Stimulated activated CD8-positive, alpha-beta memory T cell treated with anti-CD3 and anti-CD28 coated beads, Interleukin-15, amount 100 ng/mL, for 48 hours (primary cell): ENCODE data around the gene DPM3.
A peak's percentile ranks its signal among the peaks of the same experiment; 100 is the strongest.
"Not testable (repeated sequence)": the region's sequence is repeated elsewhere in the genome, so short reads cannot be mapped to it uniquely, and the experiment has no call there.

Experiments used
- DNase-seq, 2 donors: peaks; one replicate each; pipeline ENCODE4 v3.0.0-alpha.2; 2020; ENCODE audit warnings: low read depth in 2 of 2

DPM3 gene

DNA sequence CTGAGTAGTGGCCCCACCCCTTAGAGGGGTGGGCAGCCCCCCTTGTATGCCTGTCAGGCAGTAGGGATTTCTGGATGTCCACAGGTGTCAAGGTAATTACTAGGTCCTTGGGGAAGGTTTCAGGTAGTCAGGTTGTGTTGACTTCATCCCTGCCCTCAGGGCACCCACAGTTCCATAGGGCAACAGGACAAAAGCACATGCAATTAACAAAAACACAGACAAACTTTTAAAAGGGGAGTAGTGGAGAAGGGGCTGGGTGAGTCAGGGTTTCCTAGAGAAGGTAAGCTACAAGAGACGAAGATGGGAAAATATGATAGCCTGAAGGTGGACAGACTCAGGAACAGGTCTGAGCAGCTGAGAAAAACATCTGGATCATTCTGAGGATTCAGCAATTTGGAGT, 18.7 kb upstream of the DPM3 start:
- no peak for DNase-seq

DNA sequence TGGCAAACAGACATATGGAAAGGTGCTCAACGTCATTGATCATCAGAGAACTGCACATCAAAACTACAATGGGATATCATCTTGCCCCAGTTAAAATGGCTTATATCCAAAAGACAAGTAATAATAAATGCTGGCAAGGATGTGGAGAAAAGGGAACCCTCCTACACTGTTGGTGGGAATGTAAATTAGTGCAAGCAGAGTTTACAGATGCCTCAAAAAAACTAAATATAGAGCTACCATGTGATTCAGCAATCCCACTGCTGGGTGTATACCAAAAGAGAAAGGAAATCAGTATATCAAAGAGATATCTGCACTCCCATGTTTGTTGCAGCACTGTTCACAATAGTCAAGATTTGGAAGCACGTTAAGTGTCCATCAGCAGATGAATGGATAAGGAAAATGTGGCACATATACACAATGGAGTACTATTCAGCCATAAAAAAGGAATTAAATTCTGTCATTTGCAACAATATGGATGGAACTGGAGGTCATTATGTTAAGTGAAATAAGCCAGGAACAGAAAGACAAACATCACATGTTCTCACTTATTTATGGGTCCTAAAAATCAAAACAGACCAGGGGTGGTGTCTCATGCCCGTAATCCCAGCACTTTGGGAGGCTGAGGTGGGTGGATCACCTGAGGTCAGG, 15.8 kb upstream of the DPM3 start:
- not testable (repeated sequence) for DNase-seq

DNA sequence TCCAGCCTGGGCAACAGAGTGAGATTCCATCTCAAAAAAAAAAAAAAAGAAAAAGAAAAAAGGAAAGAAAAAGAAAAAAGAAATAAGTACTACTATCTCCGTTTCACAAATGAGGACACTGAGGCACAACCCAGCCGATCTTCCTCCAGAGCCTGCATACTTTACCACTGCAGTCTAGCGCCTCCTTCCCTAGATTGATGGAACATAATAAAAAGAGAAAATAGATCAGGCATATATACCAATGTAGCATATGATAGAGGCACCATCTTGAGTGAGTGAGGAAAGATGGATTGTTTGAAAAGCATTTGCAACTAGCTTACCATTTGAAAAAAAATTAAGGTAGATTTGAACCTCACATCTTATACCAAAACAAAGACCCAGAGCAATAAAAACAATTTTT, 5.2 kb upstream of the DPM3 start:
- DNase-seq = no peak

DNA sequence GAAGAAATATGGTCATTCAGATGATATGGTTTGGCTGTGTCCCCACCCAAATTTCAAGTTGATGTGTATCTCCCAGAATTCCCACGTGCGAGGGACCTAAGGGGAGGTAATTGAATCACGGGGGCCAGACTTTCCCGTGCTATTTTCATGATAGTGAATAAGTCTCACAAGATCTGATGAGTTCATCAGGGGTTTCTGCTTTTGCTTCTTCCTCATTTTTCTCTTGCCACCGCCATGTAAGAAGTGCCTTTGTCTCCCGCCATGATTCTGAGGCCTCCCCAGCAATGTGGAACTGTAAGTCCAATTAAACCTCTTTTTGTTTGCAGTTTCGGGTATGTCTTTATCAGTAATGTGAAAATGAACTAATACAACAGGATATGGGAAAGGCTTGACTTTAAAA, 1.4 kb upstream of the DPM3 start:
- no peak for DNase-seq

DNA sequence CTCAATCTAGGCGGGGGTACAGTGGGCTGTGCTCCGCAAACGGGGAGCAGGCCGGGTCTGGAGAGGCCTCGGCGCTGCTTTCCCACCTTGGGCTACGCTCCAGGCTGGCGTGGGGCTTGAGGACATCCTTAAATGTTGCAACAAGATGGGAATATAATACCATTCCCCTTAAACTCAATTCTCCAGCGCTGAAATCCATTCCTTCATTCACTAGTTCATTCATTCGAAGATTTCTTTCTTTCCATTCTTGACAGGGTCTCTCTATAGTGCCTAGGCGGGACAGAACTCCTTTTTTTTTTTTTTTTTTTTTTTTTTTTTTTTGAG, 261 bp upstream of the DPM3 start:
- no peak for DNase-seq

DNA sequence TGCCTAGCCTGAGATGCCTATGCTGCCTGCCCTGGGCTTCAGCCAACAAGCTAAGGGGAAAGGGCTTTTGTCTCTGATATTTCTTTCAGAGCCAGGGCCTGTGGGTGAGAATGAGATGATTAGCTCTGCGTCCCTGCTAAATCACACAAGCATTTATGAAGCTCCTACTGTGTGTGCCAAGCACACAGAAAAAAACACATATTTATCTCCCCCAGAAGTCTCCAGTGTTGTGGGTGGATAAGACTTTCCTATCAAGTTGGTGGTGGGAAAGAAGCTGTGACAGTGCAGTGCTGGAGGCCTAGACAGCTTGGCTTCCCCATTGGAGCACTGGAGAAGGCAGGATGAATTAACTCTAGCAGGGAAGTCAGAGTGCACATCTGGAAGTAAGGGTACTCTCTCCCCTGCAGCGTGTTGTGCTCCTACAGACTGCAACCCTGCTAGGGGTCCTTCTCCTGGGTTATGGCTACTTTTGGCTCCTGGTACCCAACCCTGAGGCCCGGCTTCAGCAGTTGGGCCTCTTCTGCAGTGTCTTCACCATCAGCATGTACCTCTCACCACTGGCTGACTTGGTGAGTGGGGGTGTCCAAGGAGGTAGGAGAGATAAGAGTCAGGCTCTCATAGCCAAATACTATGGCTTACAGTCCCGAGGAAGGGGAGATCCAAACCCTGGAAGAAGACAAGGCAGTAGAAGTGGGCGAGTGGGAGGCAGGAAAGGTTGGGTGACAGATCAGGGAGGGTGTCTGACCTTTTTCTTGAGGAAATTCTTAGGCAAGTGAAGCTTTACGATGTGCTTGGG, 3.0 kb downstream of the DPM3 start:
- no peak for DNase-seq

DNA sequence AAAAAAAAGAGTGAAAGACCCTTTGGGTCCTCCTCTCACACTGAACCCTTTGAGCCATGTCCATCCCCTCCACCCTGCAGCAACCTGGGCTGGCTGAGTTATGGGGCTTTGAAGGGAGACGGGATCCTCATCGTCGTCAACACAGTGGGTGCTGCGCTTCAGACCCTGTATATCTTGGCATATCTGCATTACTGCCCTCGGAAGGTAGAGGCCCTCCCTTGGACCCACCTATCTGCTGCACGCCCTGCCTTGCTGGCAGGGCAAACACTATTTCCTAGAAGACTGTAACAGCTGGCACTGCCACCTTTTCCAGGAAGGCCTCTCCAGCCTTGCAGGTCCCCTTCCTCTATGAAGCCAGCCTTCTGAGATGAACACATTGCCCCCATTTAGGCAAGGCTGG, 3.6 kb downstream of the DPM3 start:
- DNase-seq = no peak

DNA sequence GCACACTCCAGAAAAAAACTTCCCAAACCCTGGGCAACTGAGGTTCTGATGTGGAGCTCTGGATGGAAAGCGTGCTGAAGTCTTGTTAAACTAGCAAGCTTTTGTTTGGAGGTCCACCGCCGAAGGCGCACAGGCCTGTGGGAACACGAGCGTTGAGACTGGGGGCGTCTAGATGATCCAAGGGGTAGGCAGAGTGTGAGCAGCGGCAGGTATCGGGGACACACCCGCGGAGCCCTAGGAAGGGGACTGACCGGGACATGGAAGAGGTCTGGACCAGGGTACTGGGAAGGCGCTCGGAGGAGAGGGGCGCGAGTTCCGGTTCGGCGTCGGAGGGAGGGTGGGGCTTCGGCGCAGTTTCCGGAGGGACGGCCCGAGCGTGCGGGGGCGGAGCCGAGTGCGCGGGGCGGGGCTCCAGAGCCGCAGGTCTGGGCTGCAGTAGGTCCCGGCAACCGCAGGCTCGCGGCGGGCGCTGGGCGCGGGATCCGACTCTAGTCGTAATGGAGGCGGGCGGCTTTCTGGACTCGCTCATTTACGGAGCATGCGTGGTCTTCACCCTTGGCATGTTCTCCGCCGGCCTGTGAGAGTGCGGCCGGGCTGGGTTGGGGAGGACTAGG, 4.8 kb downstream of the DPM3 start, which contains the start of gene SLC50A1:
SLC50A1 (plus strand) TSS at position 438 of the 614 bp plus-strand sequence; CDS start at position 498, 60 bp downstream.
- peak; percentile 90 to 91 for DNase-seq

DNA sequence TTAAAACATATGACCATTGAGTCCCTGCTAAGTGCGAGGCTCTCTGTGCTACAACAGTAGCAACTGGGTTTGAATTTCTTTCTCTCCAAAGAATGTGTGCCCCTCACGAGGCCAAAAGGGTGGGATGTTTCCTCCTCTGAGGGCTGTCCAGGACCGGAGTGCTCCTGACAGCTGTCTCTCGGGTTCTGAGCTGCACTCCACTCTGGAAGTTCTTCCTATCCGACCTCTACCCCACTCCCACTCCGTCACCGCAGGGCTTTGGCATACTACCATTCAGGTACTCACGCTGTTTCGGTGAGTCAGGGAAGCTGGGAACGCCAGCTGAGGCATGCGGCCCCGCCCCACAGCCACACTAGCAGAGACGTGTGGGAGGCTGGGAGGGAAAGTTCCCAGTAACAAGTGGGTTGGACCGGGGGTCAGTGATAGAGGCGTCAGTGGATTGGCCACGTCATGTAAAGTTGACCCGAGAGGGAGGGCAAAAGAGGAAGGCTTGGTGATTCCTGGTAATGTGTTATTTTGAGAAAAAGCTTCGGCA, 5.4 kb downstream of the DPM3 start:
- DNase-seq = peak; percentile 55 to 71

DNA sequence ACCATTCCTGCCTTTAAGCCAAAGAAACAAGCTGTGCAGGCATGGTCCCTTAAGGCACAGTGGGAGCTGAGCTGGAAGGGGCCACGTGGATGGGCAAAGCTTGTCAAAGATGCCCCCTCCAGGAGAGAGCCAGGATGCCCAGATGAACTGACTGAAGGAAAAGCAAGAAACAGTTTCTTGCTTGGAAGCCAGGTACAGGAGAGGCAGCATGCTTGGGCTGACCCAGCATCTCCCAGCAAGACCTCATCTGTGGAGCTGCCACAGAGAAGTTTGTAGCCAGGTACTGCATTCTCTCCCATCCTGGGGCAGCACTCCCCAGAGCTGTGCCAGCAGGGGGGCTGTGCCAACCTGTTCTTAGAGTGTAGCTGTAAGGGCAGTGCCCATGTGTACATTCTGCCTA, 6.0 kb downstream of the DPM3 start:
- DNase-seq = no peak

DNA sequence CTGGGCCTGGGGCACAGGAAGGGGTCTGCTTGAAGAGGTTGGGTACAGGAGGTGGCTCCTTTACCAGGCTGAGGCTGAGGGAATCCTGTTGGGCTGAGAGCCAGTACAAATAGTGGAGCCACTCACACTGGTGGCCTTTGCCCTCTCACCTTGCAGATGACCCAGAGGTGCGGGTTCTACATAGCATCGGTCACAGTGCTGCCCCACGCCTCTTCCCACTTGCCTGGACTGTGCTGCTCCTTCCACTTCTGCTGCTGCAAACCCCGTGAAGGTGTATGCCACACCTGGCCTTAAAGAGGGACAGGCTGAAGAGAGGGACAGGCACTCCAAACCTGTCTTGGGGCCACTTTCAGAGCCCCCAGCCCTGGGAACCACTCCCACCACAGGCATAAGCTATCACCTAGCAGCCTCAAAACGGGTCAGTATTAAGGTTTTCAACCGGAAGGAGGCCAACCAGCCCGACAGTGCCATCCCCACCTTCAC, 6.5 kb downstream of the DPM3 start:
- no peak for DNase-seq

DNA sequence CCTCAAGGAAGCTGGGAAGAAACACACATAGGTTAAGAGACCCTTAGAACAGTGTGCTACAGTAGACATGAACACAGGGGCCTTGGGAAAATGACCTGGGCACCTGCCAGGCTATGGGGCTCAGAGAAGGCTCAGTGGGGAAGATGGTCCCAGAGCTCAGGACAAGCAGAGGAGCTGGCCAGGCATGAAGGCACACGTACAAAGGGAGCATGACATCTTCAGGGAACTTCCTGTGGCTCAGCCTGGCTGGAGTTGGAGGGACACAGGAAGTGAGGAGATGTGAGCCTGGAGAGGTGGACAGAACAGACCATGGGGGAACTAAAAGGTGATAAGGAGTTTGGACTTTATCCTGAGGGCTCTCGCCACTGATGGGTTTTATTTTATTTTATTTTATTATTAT, 8.5 kb downstream of the DPM3 start:
- DNase-seq = no peak

DNA sequence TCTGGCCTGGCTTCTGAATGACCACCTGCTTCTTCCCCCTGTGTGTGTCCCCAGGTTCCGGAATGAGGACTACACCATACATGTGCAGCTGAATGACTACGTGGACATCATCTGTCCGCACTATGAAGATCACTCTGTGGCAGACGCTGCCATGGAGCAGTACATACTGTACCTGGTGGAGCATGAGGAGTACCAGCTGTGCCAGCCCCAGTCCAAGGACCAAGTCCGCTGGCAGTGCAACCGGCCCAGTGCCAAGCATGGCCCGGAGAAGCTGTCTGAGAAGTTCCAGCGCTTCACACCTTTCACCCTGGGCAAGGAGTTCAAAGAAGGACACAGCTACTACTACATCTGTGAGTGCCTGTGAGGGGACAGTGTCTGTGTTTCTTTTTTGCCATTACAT, 9.0 kb downstream of the DPM3 start:
- no peak for DNase-seq

DNA sequence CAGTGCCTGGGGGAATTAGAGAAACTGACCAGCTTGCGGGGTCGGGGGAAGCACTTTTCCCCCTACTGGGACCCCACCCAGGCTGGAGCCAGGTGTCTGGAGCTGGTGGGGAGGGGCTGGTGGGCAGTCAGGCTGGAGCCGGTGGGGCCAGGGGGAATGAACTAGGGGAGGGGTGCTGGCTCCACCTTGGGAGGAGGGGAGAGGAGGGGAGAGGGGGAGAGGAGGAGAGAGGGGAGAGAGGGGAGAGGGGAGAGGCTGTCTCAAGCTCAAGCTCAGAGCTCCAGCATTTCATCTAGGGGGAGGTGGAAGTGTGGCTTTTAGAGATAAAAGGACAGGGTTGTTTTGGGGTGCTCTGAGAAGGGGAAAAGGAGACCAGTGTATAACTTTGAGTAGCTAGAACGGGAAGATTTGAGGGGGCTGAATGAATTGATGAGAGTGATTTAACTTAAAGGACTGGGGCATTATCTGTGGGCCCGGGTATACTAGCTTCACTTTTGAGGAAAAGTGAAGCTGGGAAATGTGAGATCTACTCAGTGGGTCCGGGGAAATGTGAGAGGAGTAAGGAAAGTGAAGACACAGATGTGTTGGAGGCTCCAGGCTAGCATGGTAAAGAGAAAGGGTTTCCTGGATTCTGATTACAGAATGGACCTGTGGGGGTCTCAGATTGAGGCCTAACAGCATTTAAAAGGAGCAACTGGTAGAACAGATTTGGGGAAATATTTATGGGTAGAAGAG, 9.9 kb downstream of the DPM3 start:
- DNase-seq = no peak

DNA sequence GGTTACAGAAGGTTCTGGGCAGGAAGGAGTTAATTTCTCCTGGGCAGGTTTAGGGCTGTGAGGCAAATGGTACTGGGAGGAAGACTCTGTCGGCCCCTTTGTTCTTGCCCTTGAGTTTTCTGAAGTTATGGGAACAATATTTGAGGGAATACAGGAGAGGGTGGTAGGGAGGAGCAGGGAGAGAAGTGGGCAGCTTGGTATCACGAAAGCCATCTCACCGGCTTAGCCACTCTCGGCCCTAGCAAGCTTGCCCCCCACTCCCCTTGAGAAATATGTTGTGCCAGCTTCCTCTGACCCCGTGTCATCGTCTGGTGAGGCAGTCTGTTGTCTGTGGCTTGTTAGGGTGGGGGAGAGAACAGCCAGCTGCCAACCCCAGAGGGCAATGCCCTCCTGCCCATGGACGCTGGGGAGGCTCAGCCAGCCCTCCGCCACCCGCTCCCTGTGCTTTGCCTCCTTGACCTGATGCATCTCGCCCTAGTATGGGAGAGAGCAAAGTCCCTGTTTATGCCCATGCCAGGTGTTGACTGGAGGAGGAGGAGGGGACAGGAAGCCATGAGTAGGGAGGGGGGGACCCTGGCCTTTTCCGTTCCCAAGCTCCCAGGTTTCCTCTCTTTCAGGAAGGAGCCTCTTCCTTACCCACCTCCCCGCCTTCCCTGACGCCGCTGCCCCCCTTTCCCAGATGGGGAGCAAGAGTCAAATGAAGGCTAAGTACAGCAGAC, 11.4 kb downstream of the DPM3 start:
- no peak for DNase-seq

DNA sequence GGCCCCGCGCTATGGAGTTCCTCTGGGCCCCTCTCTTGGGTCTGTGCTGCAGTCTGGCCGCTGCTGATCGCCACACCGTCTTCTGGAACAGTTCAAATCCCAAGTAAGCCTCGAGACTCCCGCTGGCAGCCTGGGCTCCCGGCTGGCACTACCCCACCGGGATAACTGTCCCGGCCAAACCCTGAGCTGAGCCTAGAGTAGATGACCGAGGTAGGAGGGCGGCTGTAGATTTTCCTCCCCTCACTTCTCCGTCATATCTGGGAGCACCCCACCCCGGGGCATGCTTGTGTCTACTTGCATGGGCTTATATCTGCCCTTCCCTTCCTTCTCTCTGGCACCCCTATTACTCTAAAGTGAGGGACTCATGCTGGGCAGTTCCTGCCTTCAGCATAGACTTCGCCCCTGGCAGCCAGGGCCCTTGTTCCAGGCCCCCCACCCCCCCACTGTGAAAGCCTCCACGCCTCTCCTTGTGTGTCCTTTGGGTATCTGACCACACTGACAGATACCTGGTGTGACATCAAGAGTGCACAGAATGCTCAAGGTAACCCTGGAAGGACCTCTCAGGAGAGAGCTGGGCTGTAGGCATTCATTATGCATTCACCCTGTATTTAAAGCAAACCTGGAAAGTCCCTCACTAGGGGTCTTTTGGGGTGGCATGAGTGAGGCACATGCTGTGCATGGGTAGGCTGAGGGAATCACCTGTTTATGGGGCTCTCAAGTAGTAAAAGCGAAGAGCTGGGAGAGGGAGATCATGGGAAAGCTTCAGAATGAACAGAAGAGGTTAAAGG, 12.2 kb downstream of the DPM3 start:
- DNase-seq = no peak

DNA sequence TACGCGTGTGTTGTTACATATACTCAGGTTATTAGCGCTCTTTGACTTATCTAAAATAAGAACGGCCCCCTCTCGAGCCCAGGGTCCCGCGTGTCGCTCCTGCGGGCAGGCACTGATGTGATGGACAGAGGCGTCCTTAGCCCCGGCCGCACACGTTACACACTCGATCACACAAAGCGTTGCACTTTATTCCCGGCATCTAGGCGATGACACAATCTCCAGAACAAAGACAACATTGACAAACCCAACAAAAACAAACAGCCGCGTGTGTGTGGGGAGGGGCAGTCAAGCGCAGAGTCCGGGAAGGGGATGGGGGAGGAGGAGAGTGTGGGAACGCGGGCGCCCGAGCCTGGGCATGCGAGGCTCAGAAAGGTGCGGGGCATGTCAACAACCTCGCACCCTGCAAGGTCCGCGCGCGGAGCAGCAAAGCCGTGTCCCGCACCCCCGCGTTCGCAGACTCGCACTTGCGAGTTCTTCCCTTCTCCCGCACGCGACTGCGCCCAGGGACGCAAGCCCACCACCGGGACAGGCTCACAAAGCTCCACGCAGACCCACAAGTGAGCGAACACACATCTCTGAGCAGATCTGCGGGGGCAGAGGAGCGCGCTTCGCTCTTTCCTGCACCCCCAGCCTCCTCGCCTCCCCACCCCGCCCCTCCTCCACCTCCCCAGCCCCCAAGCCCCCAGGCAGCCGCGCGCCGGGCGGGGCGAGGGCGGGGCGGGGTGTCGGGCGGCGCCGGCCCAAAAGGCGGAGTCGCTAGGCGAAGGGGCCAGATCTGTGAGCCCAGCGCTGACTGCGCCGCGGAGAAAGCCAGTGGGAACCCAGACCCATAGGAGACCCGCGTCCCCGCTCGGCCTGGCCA, 13.0 kb downstream of the DPM3 start, which contains the start of gene EFNA1:
EFNA1 (plus strand) TSS at position 772 of the 862 bp plus-strand sequence. CDS start 102 bp downstream, outside the sequence.
- DNase-seq = no peak

DNA sequence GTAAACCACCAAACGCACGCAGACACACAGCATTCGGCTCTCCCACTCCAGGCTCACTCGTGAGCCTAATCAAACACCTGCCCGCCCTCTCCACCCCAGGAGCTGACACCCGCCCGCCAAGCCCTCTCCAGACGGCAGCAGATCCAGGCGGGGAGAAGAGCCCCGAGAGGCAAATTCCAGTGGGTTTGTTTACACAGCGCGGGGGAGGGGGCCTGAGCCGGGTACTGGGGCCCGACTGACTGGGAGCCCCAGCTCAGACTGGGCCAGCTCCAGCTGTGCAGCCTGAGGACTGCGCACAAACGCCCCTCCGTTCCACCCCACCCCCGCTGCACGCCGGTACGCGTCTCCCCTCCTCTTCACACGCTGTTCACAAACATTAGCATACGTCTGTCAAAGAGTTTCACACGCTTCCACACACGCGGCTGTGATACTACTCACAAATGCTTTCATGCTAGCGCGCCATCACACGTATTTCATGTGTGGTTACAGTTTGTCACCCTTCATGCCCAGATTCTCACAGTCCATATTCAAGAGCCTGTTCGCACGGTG, 13.7 kb downstream of the DPM3 start:
- no peak for DNase-seq

DNA sequence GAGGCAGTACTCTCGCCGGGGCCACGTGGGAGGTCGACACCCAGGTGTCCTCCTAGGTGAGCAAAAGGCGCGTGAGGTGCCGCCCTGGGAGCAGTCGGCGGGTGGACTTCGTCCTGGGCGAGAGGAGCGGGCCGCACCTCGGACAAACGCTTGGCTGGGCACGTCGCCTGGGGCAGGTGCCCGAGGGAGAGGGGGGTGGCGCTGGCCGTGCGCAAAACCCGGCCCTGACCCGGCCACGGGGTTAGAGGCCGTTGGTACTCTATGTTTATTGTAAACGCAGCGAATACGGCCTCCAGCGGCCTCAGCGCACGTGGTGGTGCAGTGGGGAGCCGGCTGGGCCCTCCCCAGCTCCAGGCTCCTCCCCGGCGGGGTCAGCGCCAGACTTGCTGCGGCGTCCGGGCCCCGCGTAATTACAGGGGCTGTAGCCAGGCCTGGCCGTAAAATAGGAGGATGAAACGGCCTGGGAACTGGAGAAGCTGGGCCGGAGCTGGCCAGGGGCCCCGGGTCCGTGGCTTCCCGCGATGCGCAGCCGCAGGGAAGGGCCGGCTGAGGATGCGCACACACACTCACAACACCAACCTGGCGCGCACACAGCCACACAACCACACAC, 14.3 kb downstream of the DPM3 start:
- DNase-seq = no peak
